A204.1 (cell line): Measurements from ENCODE around the gene MACO1.
"Not testable (repeated sequence)": the region's sequence is repeated elsewhere in the genome, so short reads cannot be mapped to it uniquely, and the experiment has no call there.

Source experiments
- FAIRE-seq: peaks from 2 replicates; lab custom pipeline; 2012; peaks lifted over from hg19 to GRCh38; lab: Jason Lieb, UNC

MACO1 gene, protein sequence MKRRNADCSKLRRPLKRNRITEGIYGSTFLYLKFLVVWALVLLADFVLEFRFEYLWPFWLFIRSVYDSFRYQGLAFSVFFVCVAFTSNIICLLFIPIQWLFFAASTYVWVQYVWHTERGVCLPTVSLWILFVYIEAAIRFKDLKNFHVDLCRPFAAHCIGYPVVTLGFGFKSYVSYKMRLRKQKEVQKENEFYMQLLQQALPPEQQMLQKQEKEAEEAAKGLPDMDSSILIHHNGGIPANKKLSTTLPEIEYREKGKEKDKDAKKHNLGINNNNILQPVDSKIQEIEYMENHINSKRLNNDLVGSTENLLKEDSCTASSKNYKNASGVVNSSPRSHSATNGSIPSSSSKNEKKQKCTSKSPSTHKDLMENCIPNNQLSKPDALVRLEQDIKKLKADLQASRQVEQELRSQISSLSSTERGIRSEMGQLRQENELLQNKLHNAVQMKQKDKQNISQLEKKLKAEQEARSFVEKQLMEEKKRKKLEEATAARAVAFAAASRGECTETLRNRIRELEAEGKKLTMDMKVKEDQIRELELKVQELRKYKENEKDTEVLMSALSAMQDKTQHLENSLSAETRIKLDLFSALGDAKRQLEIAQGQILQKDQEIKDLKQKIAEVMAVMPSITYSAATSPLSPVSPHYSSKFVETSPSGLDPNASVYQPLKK

GRCh38 chr1:25430073-25430966, at the start of gene MACO1:
MACO1 (plus strand) TSS chr1:25430897; CDS start chr1:25431099, 202 bp downstream.
- peak; percentile 94 for FAIRE-seq

- FAIRE-seq: not testable (repeated sequence)
Observed at GRCh38 chr1:25382543-25382942, 48.2 kb upstream of the MACO1 start.

DNA sequence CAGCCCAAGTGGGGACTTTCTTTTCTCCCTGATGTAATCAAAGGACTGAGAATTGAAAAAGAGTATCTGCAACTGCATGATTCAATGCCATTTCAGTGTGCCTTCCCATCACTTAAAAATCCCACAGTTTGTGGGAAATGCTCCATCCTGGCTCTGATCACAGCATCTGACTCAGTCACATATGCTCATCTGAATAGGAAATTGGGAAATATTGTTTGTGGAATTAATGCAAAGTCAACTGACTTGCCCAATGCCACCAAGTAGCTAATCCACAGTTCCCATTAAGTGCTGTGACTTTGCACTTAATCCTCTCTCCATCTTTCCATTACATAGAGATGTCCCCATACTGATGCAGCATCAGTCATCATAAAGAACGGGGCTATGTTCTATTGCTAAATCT, 47.6 kb upstream of the MACO1 start:
- FAIRE-seq: not testable (repeated sequence)

DNA sequence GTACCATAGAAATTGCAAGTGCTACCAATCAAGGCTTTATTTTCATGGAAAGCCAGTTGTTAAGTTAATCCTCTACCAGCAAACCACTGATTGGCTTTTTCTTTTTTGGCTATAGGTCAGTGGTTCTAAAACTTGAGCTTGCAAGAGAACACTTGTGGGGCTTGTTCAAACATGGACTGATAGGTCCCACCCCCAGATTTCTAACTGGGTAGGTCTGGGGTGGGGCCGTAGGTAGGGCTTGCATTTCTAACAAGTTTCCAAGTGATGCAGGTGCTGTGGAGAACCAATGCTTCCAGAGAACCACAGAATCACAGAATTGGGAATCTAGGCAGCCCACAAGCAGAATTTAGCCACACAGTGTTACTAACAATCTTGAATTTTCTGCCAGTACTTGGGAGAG, 46.8 kb upstream of the MACO1 start:
- FAIRE-seq: not testable (repeated sequence)

DNA sequence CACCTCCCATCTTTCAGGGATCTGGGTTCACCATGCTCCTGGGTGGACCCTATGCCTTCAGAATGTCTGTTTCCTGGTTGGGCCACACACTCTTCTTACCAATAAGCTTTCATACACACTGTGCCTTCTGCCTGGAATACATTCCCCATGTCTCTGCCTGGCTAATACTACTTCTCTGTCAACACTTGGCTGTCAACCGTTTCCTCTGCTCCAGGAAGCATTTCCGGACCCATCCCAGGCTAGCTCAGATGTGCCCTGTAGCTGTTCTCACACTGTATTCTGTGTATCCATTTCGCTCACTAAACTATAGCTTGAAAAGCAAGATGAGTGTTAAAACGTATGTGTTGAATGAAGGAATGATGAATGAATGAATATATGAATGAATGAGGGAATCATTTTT, 43.6 kb upstream of the MACO1 start:
- not testable (repeated sequence) for FAIRE-seq

DNA sequence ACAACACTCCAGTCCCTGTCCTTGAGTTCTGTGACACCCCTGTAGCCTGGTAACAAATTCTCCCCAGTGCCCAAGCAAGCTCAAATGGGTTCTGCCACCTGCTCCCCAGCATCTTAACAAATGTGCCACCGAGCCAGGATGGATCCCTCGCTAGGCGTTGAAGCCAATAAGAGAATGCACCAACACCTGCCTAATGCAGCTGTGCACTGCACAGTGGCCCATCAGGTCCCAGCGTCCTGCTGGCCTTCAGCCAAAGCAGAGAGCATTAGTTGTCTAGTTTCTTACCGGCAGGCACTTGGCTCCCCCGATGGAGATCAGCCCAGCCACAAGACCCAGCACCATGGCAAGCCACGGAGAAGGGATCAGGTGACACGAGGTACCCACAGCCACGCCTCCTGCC, 42.0 kb upstream of the MACO1 start:
- not testable (repeated sequence) for FAIRE-seq

DNA sequence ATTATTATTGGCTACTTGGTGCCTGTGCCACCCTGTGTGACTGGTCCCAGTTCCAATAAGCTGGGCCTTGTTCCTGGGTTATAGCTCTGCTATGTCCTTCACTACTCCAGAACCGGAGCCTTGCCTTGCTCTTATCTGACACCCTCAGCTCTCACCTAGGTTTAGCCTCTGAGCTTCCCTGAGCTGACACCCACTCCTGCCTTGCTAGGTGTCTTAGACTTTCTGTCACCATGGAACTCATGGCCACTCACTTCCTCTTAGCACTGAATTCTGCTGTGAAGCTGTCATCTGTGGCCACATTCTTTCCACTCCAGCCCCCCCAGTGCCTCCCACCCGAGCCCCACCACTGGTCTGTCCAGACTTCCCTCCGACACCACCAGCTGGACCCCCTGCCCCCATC, 41.0 kb upstream of the MACO1 start:
- FAIRE-seq: not testable (repeated sequence)

GRCh38 chr1:25392841-25393240, 37.9 kb upstream of the MACO1 start:
- FAIRE-seq: no peak

- FAIRE-seq: not testable (repeated sequence)
Observed at GRCh38 chr1:25397549-25397948, 33.1 kb upstream of the MACO1 start.

DNA sequence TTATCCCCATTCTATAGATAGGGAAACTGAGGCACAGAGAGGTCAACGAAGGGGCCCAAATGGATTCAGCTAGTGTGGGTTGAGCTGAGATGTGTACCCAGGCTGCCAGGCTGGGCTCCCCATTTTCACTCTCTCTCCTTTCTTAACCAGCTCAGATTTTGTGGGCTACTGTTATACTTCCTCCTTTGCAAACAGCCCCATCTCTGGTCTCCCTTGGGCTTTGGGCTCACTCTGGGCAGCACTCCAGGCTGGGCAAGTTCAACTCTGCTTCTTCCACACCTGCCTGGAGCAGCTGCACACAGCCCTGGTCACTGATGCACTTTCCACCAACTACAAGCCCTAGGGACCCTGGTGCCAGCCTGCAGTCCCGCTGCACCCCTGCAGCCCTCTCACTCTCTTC, 32.6 kb upstream of the MACO1 start:
- FAIRE-seq: not testable (repeated sequence)

DNA sequence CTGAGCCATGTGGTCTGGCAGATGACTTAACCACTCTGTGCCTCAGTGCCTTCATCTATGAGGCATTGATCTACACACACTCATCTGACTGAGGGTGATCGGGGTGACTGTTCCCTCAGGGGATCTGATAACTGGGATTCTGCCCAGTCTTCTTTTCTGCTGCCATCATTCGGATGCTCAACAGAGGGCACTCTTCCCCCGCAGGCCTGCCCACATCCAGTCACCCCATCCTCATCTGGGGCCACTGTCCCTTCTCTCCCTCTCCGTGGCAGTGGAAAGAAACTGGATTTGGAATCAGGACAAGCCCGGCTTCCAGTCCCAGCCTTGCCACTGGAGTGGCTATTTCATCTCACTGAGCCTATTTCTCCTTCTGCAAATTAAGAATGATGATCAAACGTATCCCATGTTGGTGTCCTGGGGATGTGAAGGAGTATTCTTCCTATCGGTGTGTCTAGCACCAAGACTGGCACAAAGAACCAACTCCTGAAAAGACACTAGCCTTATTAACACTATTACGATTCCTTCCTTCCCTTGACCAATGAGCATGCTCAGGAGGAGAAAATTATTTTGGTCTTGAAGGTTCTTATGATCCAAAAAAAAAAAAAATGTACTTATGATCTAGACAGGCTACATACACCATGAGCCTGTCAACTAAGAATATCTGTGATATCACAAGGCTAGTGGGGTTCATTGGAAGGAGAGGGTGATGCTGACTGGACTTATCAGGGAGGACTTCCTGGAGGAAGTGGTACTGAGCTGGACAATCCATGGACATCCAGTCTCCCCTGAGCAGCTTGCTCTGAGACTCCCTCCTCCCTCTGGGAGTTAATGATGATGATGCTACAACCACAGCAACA, 27.5 kb upstream of the MACO1 start:
- FAIRE-seq: not testable (repeated sequence)

DNA sequence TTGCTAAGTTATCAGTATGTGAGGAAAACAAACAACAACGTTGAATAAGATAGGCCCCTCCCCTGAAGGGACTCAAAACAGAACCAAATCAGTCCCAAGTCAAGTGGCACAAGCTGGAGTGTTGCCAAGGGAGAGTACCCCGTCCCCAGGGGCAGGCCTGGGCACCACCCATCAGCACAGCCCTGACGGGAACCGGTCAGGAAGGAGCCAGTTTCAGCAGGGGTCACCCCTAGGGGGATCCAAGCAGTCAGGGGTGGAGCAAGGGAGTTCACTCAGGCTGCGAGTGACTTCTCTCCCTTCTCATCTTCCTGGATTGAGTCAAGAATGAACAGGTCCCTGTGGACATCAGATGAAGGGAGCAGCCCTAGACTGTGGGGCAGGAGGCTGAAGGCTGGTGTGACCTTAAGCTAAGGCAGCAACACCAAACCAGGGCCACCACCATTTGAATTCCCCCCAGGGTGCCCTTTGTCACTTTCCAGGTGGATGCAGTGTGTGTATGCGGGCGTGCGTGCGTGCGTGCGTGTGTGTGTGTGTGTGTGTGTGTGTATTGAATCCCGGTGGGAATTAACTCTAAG, 24.9 kb upstream of the MACO1 start:
- FAIRE-seq: not testable (repeated sequence)

- not testable (repeated sequence) for FAIRE-seq
Observed at GRCh38 chr1:25409641-25410427, 20.9 kb upstream of the MACO1 start.

- FAIRE-seq: not testable (repeated sequence)
Observed at GRCh38 chr1:25412872-25413623, 17.6 kb upstream of the MACO1 start.

- not testable (repeated sequence) for FAIRE-seq
Observed at GRCh38 chr1:25414157-25414556, 16.5 kb upstream of the MACO1 start.

GRCh38 chr1:25414578-25414977, 16.1 kb upstream of the MACO1 start:
- FAIRE-seq: not testable (repeated sequence)

GRCh38 chr1:25417280-25417679, 13.4 kb upstream of the MACO1 start:
- FAIRE-seq: not testable (repeated sequence)

GRCh38 chr1:25419339-25419738, 11.4 kb upstream of the MACO1 start:
- not testable (repeated sequence) for FAIRE-seq

DNA sequence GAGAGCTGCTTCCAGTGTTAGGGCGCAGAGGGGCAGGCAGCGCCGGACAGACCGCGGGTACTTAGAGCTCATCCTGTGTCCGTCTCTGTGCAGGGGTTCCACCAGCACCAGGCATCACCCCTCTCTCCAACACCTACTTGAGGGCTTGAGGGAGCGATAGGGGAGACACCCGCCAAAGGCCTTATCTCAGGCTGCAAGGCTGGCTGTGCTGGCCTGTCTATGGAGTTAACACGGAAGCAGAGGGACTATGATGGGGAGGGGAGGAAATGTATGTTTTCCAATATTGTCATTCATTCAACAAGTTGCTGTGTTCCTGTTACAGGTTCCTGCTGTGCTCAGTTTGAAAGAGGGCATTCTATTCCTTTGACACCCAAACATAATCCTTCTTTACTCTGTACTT, 10.0 kb upstream of the MACO1 start, which contains the start of gene RHCE:
Gene RHCE (minus strand): TSS at position 111 of the 400 bp plus-strand sequence. CDS start 39 bp downstream, at position 72.
- FAIRE-seq: not testable (repeated sequence)
